HG02885 (cell line): ENCODE data around the gene NME8.
A peak's percentile ranks its signal among the peaks of the same experiment; 100 is the strongest.

Experiments used
- ATAC-seq: cut with Tn5 transposase; IDR thresholded peaks from one replicate; pipeline ENCODE4 v1.9.1; 2021; ENCODE audit warnings: mild to moderate bottlenecking; ENCODE audit not compliant: unreplicated experiment, poor library complexity

The NME8 gene

DNA sequence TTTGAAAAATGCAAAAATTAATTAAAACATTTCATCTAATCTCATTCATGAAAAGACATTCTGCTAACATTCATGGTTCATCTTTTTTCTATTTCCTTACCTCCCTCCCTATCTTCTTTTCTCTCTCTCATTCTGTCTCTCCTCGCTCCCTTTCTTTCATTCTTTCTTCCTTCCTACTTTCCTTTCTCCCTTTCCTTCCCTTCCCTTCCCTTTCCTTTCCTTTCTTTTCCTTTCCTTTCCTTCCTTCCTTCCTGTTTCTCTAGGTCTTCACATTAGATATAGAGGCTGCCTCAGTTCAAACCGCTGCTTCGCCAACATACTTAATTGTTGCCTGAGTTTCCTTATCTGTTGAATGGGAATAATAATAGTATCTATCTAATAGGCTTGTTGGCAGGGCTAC lies 46.3 kb downstream of the NME8 start:
- no peak for ATAC-seq

DNA sequence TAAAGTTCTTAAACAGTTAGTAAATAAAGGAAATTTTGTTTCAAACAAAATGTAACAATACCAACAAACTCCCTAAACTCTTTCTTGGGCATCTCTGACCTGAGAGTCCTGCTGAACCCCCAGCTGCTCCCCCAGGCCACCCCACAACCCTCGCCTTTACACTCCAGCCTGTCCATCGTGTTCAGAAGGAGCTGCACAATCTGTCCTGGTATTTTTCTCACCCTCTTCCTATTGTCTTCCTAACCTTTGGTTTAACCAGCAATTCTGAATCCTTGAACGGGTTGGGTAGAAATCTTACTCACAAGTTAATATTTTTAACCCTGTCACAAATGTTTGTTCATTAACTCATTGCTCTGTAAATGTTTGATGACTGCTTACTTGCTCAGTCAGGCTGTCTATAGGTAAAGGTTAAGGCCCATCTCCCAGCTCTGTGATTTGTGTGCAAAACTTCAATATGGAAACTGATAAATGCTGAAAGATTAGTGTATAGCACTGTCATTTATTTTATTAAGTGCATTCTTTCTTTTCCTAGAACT lies 51.4 kb downstream of the NME8 start:
- no peak for ATAC-seq

DNA sequence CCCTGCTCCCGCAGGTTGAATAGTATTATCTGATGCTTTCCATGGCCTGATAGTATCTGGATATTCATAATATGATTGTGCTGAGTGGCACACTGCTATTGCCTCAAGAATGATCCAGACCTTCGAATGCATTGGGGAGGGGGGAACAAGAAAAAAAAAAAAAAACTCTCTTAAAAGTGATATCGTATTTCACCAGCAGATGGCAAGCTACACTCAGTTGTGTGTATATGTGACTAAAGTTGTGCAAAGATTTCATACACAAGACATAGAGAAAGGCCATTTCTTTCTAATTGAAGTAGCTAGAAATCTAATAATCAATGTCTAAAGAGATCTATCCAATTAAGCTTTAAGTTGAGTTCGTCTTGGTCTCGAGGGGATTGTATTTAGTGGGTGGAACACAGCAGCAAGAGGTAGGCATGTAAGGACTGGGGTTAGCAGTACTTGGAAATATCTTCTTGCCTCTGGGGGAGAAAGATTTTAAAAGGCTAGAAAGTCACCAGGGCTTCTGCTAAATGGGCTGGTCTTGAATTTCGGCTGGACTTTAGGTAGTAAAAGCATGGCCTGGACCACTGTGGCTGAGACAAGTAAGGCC lies 52.9 kb downstream of the NME8 start:
- ATAC-seq = no peak

DNA sequence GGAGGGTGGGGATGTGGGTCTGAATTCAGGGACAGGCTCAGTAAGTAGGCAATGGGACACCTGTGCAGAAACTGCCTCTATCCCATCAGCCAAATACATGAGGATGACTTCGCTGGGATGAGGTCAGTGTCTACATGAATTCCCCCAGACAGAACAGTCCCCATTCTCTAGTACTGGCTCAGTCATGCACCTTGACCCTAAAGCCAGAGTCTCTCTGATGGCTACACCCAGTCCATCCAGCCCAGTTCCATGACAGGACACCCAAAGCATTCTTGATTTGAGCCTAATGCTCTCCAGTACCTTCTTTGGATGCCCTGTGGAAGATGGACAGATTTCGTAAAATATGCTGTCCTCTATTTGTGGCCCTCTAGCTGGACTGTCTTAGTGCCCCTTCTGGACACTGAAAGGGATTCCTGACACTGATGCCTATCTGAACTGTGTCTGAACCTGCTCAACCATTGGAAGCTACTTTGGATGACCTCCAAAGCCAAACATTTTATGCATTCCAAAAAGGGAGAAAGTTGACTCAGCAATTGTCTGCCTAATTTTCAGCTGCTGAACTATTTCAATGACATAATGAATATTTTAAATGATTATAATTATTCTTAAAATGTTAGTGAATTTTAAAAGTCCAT lies 53.6 kb downstream of the NME8 start:
- ATAC-seq = no peak

DNA sequence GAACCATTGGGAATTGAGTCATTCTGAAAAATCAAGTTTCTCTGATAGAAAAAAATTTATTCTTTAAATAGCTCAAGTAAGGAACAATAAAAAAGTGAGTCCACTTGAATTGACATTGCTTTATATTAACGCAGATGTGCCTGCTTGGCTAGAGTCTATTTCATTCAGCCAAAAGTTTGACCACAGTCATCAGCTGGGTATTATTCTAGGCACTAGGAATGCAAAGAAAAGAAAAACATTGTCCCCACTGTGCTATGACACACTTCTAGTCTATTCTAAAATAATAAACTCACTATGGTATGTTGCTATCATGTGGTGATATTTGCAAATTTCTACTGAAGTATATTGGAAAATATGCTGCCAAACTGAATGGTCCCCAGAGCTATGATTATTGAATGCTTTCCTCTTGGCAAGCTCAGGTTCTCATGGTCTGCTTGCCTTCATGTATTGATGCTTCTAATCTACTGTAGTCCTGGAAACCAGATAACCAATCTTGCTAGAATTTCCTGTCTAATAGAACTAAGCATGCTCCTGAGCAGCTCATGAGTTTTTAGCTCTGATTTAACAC lies 59.9 kb downstream of the NME8 start:
- ATAC-seq = no peak

DNA sequence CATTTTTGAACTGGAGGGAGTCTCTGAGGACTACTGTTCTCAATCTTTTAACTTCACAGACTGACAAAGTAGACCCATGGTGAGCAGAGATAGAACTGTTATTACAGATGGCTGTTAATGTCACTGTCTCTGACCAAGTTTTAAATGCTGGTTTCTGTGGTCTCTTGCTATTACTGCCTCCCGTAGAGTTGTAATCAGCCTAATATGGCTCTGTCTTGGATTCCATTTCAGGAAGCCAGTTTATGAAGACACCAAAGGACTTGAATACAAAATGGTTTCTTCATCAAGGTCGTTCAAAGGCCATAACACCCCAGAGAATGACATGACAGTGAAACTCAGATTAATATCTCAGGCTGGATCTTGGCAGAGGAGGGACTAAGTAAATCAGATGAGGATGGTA lies 64.4 kb downstream of the NME8 start:
- ATAC-seq = no peak

DNA sequence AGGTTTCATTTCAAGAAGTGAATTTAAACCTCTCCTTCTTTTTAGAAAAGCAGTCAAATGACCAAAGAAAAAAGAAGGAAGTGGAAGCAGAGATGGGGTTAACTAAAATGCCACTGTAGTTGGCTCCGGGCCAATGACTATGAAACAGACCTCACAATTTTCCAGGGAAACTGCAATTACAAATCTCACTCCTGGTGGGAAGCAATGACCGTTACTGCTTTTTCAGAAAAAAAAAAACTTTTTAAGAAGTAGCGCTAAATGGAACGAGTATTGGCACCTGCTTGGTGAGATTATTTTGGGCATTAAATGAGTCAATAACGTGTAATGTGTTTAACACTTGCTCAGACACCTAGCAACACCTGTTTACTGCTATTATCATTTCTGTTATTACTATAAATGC lies 67.0 kb downstream of the NME8 start:
- peak; percentile 37 for ATAC-seq

DNA sequence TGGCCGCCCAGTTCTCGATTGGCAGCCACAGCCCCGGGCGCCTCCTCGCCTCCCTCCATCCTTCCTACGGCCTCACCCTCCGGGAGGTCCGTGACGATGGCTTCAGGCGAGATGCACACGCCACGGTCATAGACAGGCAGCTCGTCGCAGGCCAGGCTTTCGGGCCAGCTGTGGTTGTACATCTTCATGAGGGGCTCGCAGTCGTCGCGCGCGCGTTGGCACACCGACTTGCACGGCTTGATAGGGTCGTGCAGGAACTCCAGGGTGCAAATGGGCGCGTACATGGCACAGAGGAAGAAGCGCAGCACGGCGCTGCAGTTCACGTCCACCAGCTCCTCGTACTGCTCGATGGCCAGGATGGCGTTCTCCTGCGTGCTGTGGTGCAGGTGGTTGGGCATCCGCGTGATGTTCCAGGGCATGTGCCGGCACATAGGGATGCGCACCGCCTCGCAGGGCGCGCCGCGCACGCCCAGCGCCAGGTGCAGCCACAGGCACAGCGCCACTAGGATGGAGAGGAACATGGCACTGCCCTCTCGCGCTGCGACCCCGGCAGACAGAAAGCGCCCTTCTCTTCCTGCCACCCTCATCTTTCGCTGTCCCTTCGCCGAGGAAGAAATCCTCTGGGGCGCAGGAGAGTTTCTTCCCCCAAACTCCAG lies 67.7 kb downstream of the NME8 start:
- no peak for ATAC-seq

DNA sequence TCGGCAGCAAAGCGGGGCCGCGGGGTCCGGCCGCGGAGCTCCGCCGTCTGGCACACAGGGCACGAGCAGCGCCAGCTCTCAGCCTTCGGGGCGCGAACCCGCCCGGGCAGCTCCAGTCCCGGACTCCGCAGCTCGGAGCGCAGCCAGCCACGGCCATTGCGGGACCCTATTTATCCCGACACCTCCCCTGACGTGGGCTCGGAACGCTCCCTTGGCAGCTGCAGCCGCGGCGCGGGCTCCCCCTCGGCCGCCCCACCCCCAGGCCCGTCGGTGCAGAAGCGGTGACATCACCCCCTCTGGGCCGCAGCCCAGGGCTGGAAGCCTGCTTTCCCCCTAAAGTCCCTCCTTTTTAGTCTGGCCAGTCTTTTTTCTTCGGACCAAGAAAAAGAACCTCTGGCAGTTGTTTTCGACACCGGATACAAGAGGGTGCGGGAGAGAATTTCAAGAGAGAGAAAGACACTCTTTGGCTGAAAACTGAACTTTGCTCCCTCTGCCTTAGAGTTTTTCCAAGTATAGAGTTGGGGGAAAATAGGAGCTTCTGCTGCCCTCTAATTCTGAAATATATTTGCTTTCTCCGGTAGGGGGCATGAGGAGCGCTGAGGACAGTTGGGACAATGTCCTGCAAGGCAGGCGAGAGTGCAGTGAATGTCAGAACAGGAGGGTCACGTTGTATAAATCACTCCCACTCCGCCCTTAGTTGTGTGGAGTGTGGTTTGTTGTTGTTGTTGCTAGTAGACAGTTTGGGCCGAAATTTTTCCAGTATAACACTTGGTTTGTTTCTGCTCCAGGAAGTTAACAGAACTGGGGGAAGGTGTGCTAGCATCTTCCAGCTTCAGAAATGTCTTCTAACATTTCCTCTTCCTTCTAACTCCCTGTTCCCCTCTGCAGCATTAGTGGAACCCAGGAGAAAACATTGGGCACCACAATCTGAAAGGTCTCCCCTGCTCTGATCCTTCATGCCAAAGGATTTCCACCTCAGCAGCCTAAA lies 68.6 kb downstream of the NME8 start, which contains the start of gene SFRP4:
TSS of gene SFRP4 (minus strand) at position 145 of the 988 bp plus-strand sequence. CDS start 280 bp downstream, outside the sequence.
- peak; percentile 57 for ATAC-seq

DNA sequence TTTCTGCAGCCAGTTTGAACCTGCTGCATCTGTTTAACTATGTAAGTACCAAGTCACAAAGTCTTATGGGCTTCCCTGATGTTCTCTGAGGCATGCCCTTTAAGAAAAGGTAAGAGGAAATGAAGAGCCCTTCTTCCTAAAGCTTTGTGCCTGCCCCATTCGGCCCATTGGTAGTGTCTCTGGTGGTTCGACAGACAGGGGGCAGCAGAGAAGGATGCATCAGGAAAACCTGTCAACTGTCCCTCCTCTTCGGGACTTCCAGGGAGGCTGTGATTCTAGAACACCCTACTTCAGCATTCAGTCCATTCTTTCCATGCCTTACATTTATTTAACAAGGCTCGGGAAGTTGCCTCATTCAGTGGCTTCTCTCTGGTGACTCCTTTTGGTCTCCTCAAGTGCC lies 70.1 kb downstream of the NME8 start:
- no peak for ATAC-seq

DNA sequence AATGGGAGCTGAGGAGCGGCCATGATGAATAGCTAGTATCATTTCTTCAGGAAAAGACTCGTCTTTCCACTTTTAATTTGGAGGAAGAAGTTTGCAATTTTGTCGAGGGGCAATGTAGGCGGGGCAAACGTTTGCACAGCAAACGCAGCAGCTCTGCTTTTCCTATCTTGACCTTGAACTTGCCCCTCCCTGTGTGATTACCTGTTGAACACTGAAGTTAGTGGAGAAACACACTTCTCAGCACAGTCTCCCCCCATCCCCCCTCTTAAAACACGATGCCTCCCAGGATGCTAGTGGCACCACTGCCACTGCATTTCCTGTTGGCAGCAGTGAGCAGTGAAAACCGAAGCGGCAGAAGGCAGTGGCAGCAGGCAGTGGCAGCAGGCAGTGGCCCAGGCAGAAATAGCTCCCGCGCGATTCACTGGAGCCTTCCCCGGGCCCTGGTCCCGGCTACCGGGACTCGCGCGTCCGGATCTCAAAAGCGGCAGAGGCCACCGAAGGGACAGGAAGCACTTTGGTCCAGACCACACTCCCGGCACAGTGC lies 72.0 kb downstream of the NME8 start, which contains the start of gene EPDR1:
TSS of gene EPDR1 (plus strand) at position 336 of the 544 bp plus-strand sequence. CDS start 300 bp downstream, outside the sequence.
- ATAC-seq = peak; percentile 25

DNA sequence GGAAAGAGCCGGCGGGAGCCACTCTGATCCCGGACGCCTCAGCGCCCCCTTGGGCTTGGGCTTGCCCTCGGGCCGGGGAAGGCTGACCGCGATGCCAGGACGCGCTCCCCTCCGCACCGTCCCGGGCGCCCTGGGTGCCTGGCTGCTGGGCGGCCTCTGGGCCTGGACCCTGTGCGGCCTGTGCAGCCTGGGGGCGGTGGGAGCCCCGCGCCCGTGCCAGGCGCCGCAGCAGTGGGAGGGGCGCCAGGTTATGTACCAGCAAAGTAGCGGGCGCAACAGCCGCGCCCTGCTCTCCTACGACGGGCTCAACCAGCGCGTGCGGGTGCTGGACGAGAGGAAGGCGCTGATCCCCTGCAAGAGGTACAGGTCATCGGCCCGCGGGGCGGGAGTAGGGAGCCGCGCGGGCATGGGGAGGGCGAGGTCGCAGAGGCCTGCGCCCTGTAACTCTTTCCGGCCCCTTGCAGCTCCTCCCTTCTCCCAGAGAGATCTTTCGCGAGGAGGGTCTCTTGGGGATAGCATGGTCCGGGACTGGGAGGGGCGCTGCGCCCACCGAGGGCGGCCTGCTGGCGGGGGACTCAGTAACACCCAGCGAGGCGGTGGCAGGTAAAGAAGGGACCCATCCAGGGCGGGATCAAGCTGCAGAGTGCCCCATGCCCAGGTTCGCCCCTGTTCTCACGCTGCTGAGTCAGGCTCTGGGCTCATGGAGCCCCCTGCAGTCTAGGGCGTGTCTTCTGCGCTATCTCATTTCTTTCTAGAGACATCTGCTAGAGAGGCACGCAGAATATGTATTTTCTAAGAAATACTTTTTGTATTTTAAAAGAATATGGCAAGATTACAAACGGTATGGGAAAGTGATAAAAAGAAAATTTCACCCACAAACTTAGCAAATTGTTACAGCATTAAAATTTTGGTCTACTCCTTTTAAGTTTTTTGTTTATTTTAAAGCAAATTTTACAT lies 72.7 kb downstream of the NME8 start:
- ATAC-seq = peak; percentile 42

DNA sequence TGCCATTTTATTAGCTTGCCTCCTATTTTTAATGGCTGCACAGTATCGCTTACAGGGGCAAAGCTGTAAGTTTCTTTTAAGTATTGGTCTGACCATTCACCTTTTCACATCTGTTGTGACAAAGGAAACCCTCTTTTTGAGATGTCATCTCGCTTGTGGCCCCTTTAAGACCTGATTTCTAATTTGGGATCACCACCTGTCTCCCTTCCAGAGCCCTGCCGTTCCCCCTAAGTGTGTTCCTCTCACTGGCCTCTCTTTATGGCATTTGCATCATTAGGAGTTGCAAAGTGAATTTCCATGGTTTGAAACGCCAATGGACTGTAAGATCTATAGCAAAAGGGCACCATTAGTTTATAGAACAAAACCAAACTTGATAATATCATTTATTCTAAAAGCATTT lies 73.5 kb downstream of the NME8 start:
- no peak for ATAC-seq

DNA sequence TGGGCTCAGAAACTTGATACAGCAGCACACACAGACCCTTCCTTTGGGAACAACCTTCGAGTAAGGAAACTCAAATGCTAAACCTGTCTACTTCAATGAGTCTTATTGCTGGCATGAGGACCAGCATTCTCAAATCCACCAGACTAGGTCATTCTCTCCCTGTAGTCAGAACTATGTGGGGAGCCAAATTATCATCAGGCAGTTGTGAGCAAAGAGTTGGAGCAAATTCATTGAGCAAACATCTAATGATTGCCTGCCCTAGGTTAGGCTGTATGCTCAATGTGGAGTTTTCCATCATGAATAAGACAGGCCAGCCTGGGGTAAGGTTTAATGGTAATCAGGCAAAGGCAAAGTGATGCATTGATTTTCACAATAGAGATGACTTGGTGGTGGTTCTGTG lies 75.6 kb downstream of the NME8 start:
- no peak for ATAC-seq

DNA sequence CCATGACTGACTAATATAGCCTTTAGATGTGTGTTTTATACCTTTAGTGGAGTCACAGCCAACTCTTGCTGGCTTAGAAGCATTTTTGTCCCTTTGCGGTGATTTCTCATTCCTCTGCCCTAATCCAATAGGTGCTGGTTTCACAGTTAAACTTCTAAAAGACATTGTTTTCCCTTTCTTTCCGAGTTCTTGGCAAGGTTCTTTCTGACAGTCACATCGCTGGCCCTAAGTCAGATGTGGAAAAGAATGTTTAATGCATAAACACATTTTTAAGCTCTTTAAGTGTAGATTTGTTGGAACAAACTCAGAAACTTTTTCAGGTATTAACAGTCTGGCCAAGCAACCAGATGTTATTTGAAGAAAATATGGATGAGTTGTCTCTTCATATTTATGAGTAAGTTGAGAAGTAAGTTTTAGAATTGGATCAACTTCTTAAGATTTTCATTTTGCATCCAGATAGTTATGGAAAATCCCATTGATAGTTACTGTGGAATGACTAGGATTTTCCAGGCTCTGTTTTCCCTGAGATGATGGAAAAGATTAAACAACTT lies 76.2 kb downstream of the NME8 start:
- no peak for ATAC-seq

DNA sequence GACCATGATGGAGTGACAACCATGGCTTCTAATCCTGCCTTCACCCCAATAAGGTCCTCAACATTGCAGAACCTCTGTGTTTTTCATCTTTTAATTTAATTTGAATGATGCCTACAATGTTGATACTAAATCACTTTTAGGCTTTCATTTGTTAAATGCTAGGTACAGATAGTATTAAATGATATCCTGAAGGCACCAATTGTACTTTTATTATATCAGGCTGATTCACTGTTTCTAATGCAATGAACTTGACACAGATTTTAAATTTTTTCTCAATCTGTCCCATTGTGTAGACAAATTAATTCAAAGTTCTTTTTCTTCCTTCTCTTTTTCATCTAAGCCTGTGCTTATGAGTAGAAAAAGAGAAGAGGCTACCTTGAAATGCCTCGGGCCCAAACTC lies 77.2 kb downstream of the NME8 start:
- no peak for ATAC-seq

DNA sequence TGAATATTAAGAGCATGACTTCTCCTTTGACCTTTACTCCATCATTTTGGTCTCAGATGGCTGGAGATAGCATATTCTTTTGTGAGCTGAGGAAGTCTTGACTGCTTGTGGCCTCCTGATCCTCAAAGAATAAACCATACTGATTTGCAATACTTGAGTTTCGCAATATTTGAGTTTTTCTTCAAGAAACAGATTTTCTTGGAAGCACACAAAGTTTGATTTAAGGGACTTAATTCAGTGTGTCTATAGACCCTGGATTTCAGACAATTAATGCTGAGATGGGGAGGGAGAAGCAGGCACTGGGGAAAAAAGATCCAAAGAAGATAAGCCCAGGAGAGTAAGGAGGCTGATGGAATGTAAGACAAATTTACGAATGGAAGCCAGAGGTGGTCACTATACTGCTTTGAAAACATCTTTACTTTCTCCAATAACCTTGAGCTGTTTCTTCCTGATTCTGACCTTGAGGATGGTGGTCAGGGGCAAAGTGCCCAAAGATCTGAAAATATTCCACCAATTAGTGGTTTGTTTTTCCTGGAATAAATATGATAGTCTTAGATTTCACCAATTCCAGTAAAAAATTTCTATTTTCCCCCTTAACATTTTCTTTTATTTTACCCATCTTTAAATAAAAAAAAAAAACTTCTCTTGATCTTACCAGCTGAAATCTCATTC lies 79.5 kb downstream of the NME8 start:
- ATAC-seq = no peak

DNA sequence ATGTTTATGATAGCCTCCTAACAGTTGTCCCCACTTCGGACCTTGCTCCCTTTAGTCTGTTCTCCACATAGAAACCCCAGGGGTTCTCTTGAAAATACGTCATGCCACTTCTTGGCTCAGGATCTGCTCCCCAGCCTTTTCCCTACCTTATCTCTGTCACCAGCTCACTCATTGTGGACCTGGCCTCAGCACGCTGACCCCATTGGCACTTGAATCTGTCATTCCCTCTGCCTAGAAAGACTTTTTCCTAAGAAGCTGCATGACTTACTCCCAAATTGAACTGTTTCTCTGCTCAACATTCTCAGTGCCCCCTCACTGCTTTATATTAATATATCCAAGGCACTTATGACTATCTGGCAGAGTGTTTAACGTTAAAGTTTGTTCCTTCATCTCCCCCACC lies 80.5 kb downstream of the NME8 start:
- no peak for ATAC-seq
